HCT116 (cell line): ENCODE results near the gene KRTAP10-11. TPM values are rescaled to one million over a fixed set of nuclear protein-coding genes. Genes with fewer than 3 reads are reported as not detected.

Experiments
- ATAC-seq: fragments of 200-7000 bp; cut with Tn5 transposase; 2 replicates; pipeline ENCODE4 v1.9.1; 2020; ENCODE audit warnings: mild to moderate bottlenecking, moderate library complexity
- BruUV-seq: library from RNA; stranded (reverse); fragments of 400-500 nt; replicated peaks from 2 replicates; lab custom pipeline; 2021; lab: Mats Ljungman, UMichigan
- CTCF ChIA-PET: fragments of 300-600 bp; sonication (Branson Sonifier 250); formaldehyde crosslinking; loops from one replicate; lab custom pipeline; 2021; ENCODE audit warnings: antibody characterized with exemption; lab: Charles Lee
- POLR2A ChIA-PET: fragments of 300-600, 350-600 bp; sonication (Branson Sonifier 250); formaldehyde crosslinking; loops from one replicate; lab custom pipeline; 2021; ENCODE audit warnings: antibody characterized with exemption; lab: Charles Lee
- RAD21 ChIA-PET, 2 experiments: fragments of 300-600 bp; sonication (Branson Sonifier 250); formaldehyde crosslinking; loops; one replicate each; lab custom pipeline; 2023; ENCODE audit warnings: low total read pairs in 2 of 2; ENCODE audit not compliant: uncharacterized antibody in 2 of 2, unreplicated experiment in 2 of 2, low non-redundant PET in 1 of 2; lab: Charles Lee
- DNase-seq: peaks from one replicate; pipeline ENCODE4 v3.0.0-alpha.2; 2010; ENCODE audit warnings: low read depth, low spot score
- H2AFZ ChIP-seq: fragments of 200-600 bp; shearing (Covaris generic), sonication (generic); 2 replicates; pipeline ENCODE4 v1.6.1; 2017; ENCODE audit warnings: low read depth, mixed run types, mixed read lengths, antibody characterized with exemption, low read length; ENCODE audit not compliant: poor library complexity, severe bottlenecking
- H3K27ac ChIP-seq: 2 replicates; pipeline ENCODE4 v1.5.1; 2012; ENCODE audit warnings: low read depth, low read length
- H3K27me3 ChIP-seq: fragments of 200-600 bp; sonication (generic); 2 replicates; pipeline ENCODE4 v1.6.1; 2016; ENCODE audit warnings: mixed run types, low read length, mixed read lengths; ENCODE audit not compliant: insufficient read depth
- H3K36me3 ChIP-seq, 2 experiments: fragments of 200-500 bp in 1 of 2; fragments of 200-600 bp in 1 of 2; sonication (Bioruptor generic) in 1 of 2; sonication (generic) in 1 of 2; 2 replicates each; pipeline versions ENCODE4 v1.5.1 to v1.6.1; 2014 to 2016; ENCODE audit warnings: low read length in 2 of 2, inconsistent platforms in 1 of 2, mixed read lengths in 1 of 2, mixed run types in 1 of 2; ENCODE audit not compliant: insufficient read depth in 2 of 2, control insufficient read depth in 1 of 2
- H3K4me1 ChIP-seq, 2 experiments: fragments of 200-600 bp in 1 of 2; sonication (generic) in 1 of 2; 2 replicates each; pipeline versions ENCODE4 v1.5.1 to v1.6.1; 2012 to 2017; ENCODE audit warnings: low read length in 2 of 2, inconsistent platforms in 1 of 2, mild to moderate bottlenecking in 1 of 2, mixed read lengths in 1 of 2, mixed run types in 1 of 2, moderate library complexity in 1 of 2; ENCODE audit not compliant: insufficient read depth in 2 of 2, control insufficient read depth in 1 of 2
- H3K4me2 ChIP-seq: fragments of 200-600 bp; sonication (generic); 2 replicates; pipeline ENCODE4 v1.6.1; 2017; ENCODE audit warnings: mixed run types, low read length, mixed read lengths
- H3K4me3 ChIP-seq, 2 experiments: fragments of 200-600 bp in 1 of 2; sonication (generic) in 1 of 2; replicated peaks in 1 of 2; 2 replicates each; pipeline ENCODE4 v1.5.1; 2011 to 2016; ENCODE audit warnings: low read length in 2 of 2, control low read depth in 1 of 2, low read depth in 1 of 2, mild to moderate bottlenecking in 1 of 2, mixed read lengths in 1 of 2, mixed run types in 1 of 2
- H3K79me2 ChIP-seq: fragments of 200-600 bp; sonication (generic); 2 replicates; pipeline ENCODE4 v1.6.1; 2017; ENCODE audit warnings: mild to moderate bottlenecking, mixed run types, low read length, moderate library complexity, mixed read lengths; ENCODE audit not compliant: insufficient read depth
- H3K9ac ChIP-seq: fragments of 200-600 bp; sonication (generic); 2 replicates; pipeline ENCODE4 v1.6.1; 2016; ENCODE audit warnings: low read length, mixed read lengths
- H3K9me2 ChIP-seq: fragments of 200-600 bp; sonication (generic), shearing (Covaris generic); 2 replicates; pipeline ENCODE4 v1.6.1; 2017; ENCODE audit warnings: mixed run types, mild to moderate bottlenecking, moderate library complexity; ENCODE audit not compliant: insufficient read depth
- H3K9me3 ChIP-seq, 2 experiments: fragments of 200-500 bp in 1 of 2; fragments of 200-600 bp in 1 of 2; sonication (Bioruptor generic) in 1 of 2; sonication (generic) in 1 of 2; 2 replicates each; pipeline ENCODE4 v1.6.1; 2014 to 2017; ENCODE audit warnings: low read length in 2 of 2, mixed read lengths in 2 of 2, inconsistent platforms in 1 of 2, low read depth in 1 of 2, mild to moderate bottlenecking in 1 of 2, mixed run types in 1 of 2, moderate library complexity in 1 of 2; ENCODE audit not compliant: control insufficient read depth in 1 of 2, insufficient read depth in 1 of 2
- H4K20me1 ChIP-seq: fragments of 200-600 bp; sonication (generic), shearing (Covaris generic); 2 replicates; pipeline ENCODE4 v1.6.1; 2017; ENCODE audit warnings: mixed run types, mild to moderate bottlenecking, moderate library complexity; ENCODE audit not compliant: insufficient read depth
- CBX3 ChIP-seq: IDR thresholded peaks from 2 replicates; pipeline ENCODE4 v1.6.1; 2012; ENCODE audit warnings: low read depth
- CEBPB ChIP-seq: IDR thresholded peaks from 2 replicates; pipeline ENCODE4 v1.6.1; 2012; ENCODE audit warnings: low read depth
- EGR1 ChIP-seq: IDR thresholded peaks from 2 replicates; pipeline ENCODE4 v1.6.1; 2012; ENCODE audit warnings: low read depth
- ELF1 ChIP-seq: IDR thresholded peaks from 2 replicates; pipeline ENCODE4 v1.6.1; 2012; ENCODE audit warnings: low read depth, borderline replicate concordance
- EZH2phosphoT487 ChIP-seq: fragments of 200-600 bp; IDR thresholded peaks from 2 replicates; pipeline ENCODE4 v1.6.1; 2018; ENCODE audit warnings: antibody characterized with exemption, borderline replicate concordance
- FOSL1 ChIP-seq: IDR thresholded peaks from 2 replicates; pipeline ENCODE4 v1.6.1; 2012; ENCODE audit warnings: low read depth
- JUND ChIP-seq: IDR thresholded peaks from 2 replicates; pipeline ENCODE4 v1.6.1; 2012
- RAD21 ChIP-seq: IDR thresholded peaks from 2 replicates; pipeline ENCODE4 v1.6.1; 2012; ENCODE audit warnings: low read depth, mild to moderate bottlenecking
- SIN3A ChIP-seq: IDR thresholded peaks from 2 replicates; pipeline ENCODE4 v1.6.1; 2012; ENCODE audit warnings: low read depth
- SP1 ChIP-seq: IDR thresholded peaks from 2 replicates; pipeline ENCODE4 v1.6.1; 2012; ENCODE audit warnings: low read depth
- TCF7L2 ChIP-seq: IDR thresholded peaks from 2 replicates; pipeline ENCODE4 v1.7.0; 2011; ENCODE audit warnings: borderline replicate concordance, inconsistent platforms; ENCODE audit not compliant: insufficient read depth, insufficient read length; ENCODE audit errors: extremely low read depth
- YY1 ChIP-seq: IDR thresholded peaks from 2 replicates; pipeline ENCODE4 v1.6.1; 2011; ENCODE audit warnings: low read length, low read depth, moderate library complexity, mild to moderate bottlenecking; ENCODE audit not compliant: insufficient replicate concordance; ENCODE audit errors: extremely low read depth
- ZFX ChIP-seq: fragments of 450-650 bp; IDR thresholded peaks from 2 replicates; pipeline ENCODE4 v1.6.1; 2017
- ZNF274 ChIP-seq: fragments of 200-500 bp; sonication (Bioruptor generic); IDR thresholded peaks from 2 replicates; pipeline ENCODE4 v1.6.1; 2014; ENCODE audit warnings: mild to moderate bottlenecking, low read depth, low read length, inconsistent platforms
- intact Hi-C: fragments of 100-400 bp; cut with micrococcal nuclease; formaldehyde crosslinking; loops from 2 replicates; pipeline ENCODE4 v1.10.0; 2022
- total RNA-seq: library from RNA; stranded (reverse); gene quantifications from one replicate; pipeline ENCODE4 v1.2.1, GENCODE V29; 2021; ENCODE audit not compliant: unreplicated experiment
- TF ChIP-seq, protein P1 (sequence below): IDR thresholded peaks from 2 replicates; pipeline ENCODE4 v1.6.1; 2012
- TF ChIP-seq, protein P2 (sequence below): IDR thresholded peaks from 2 replicates; pipeline ENCODE4 v1.6.1; 2011; ENCODE audit warnings: mild to moderate bottlenecking, low read length, moderate library complexity; ENCODE audit not compliant: insufficient replicate concordance; ENCODE audit errors: extremely low read depth
- TF ChIP-seq, protein P3 (sequence below), 3 experiments: fragments of 200-600 bp in 1 of 3; sonication (generic) in 1 of 3; IDR thresholded peaks in 2 of 3; conservative IDR thresholded peaks in 1 of 3; 2 replicates each; pipeline ENCODE4 v1.5.1; 2012 to 2017; ENCODE audit warnings: low read depth in 2 of 3, low read length in 2 of 3, antibody characterized with exemption in 1 of 3, borderline replicate concordance in 1 of 3, control low read depth in 1 of 3, mild to moderate bottlenecking in 1 of 3, mixed read lengths in 1 of 3, mixed run types in 1 of 3, moderate library complexity in 1 of 3; ENCODE audit not compliant: insufficient read depth in 1 of 3
- TF ChIP-seq, protein P4 (sequence below): IDR thresholded peaks from 2 replicates; pipeline ENCODE4 v1.6.1; 2012
- TF ChIP-seq, protein P5 (sequence below): IDR thresholded peaks from 2 replicates; pipeline ENCODE4 v1.6.1; 2012; ENCODE audit warnings: low read depth

KRTAP10-11 gene
- total RNA-seq, 1 experiment from 2014 or later: not detected

DNA sequence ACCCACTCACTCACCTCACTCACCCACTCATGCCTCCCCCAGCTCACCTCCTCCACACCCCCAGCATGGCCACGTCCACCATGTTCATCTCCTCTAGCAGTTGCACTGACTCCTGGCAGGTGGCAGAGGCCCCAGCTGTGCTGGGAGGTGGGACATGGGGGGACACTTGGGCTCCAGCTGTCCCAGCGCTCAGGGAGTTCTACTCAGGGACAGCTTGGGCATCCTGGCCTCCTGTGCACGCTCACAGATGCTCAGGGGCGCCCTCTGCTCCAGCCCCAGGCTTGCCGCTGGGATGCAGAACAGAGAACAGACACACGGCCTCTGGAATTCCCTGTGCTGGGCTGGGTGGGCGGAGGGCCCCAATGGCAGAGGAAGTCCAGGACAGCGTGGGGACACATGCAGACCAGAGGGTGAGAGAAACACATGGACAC is 29.1 kb upstream of the KRTAP10-11 start:
- TF ChIP-seq TCF7L2 (no peak), FOSL1 (no peak), ZNF274 (no peak), ELF1 (no peak), EZH2phosphoT487 (no peak), SP1 (no peak), CBX3 (no peak), ZFX (no peak), SIN3A (no peak), EGR1 (no peak), RAD21 (no peak), CEBPB (no peak), JUND (no peak), YY1 (no peak)
- TF ChIP-seq, protein P1, sequence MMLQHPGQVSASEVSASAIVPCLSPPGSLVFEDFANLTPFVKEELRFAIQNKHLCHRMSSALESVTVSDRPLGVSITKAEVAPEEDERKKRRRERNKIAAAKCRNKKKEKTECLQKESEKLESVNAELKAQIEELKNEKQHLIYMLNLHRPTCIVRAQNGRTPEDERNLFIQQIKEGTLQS: no peak
- TF ChIP-seq, protein P2, sequence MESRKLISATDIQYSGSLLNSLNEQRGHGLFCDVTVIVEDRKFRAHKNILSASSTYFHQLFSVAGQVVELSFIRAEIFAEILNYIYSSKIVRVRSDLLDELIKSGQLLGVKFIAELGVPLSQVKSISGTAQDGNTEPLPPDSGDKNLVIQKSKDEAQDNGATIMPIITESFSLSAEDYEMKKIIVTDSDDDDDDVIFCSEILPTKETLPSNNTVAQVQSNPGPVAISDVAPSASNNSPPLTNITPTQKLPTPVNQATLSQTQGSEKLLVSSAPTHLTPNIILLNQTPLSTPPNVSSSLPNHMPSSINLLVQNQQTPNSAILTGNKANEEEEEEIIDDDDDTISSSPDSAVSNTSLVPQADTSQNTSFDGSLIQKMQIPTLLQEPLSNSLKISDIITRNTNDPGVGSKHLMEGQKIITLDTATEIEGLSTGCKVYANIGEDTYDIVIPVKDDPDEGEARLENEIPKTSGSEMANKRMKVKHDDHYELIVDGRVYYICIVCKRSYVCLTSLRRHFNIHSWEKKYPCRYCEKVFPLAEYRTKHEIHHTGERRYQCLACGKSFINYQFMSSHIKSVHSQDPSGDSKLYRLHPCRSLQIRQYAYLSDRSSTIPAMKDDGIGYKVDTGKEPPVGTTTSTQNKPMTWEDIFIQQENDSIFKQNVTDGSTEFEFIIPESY: no peak
- TF ChIP-seq, protein P3, sequence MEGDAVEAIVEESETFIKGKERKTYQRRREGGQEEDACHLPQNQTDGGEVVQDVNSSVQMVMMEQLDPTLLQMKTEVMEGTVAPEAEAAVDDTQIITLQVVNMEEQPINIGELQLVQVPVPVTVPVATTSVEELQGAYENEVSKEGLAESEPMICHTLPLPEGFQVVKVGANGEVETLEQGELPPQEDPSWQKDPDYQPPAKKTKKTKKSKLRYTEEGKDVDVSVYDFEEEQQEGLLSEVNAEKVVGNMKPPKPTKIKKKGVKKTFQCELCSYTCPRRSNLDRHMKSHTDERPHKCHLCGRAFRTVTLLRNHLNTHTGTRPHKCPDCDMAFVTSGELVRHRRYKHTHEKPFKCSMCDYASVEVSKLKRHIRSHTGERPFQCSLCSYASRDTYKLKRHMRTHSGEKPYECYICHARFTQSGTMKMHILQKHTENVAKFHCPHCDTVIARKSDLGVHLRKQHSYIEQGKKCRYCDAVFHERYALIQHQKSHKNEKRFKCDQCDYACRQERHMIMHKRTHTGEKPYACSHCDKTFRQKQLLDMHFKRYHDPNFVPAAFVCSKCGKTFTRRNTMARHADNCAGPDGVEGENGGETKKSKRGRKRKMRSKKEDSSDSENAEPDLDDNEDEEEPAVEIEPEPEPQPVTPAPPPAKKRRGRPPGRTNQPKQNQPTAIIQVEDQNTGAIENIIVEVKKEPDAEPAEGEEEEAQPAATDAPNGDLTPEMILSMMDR (IDR thresholded peaks at IDR 0.05 in 2 of 3, conservative IDR thresholded peaks at IDR 0.05 in 1 of 3; ENCODE audit: borderline replicate concordance in 1 of 3, insufficient read depth in 1 of 3, low read depth in 2 of 3, low read length in 2 of 3): no peak
- TF ChIP-seq, protein P4, sequence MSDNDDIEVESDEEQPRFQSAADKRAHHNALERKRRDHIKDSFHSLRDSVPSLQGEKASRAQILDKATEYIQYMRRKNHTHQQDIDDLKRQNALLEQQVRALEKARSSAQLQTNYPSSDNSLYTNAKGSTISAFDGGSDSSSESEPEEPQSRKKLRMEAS: no peak
- TF ChIP-seq, protein P5, sequence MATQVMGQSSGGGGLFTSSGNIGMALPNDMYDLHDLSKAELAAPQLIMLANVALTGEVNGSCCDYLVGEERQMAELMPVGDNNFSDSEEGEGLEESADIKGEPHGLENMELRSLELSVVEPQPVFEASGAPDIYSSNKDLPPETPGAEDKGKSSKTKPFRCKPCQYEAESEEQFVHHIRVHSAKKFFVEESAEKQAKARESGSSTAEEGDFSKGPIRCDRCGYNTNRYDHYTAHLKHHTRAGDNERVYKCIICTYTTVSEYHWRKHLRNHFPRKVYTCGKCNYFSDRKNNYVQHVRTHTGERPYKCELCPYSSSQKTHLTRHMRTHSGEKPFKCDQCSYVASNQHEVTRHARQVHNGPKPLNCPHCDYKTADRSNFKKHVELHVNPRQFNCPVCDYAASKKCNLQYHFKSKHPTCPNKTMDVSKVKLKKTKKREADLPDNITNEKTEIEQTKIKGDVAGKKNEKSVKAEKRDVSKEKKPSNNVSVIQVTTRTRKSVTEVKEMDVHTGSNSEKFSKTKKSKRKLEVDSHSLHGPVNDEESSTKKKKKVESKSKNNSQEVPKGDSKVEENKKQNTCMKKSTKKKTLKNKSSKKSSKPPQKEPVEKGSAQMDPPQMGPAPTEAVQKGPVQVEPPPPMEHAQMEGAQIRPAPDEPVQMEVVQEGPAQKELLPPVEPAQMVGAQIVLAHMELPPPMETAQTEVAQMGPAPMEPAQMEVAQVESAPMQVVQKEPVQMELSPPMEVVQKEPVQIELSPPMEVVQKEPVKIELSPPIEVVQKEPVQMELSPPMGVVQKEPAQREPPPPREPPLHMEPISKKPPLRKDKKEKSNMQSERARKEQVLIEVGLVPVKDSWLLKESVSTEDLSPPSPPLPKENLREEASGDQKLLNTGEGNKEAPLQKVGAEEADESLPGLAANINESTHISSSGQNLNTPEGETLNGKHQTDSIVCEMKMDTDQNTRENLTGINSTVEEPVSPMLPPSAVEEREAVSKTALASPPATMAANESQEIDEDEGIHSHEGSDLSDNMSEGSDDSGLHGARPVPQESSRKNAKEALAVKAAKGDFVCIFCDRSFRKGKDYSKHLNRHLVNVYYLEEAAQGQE: no peak
- no peak for ATAC-seq
- no peaks in the 10 kb centered on the region for H3K79me2 ChIP-seq
- DNase-seq: no peak
- H3K9me3 ChIP-seq: peaks cover 6 to 11% of the 10 kb centered on the region in 2 experiments
- intact Hi-C loops: no loop called here
- ChIA-PET CTCF (no interaction called here), RAD21 (no interaction called here), POLR2A (no interaction called here)
- H3K9ac ChIP-seq: no peak overlapping the region
- H3K27ac ChIP-seq: no peak overlapping the region
- no peaks in the 10 kb centered on the region for H3K36me3 ChIP-seq
- no peak overlapping the region for H3K4me3 ChIP-seq
- no TSS peak for BruUV-seq
- no peak overlapping the region for H3K4me2 ChIP-seq
- H3K4me1 ChIP-seq: no peaks in the 10 kb centered on the region
- H4K20me1 ChIP-seq: no peaks in the 10 kb centered on the region
- H2AFZ ChIP-seq: no peak overlapping the region
- H3K27me3 ChIP-seq: no peaks in the 10 kb centered on the region
- no peaks in the 10 kb centered on the region for H3K9me2 ChIP-seq
